ENCODE results near the gene MVD.

DNA sequence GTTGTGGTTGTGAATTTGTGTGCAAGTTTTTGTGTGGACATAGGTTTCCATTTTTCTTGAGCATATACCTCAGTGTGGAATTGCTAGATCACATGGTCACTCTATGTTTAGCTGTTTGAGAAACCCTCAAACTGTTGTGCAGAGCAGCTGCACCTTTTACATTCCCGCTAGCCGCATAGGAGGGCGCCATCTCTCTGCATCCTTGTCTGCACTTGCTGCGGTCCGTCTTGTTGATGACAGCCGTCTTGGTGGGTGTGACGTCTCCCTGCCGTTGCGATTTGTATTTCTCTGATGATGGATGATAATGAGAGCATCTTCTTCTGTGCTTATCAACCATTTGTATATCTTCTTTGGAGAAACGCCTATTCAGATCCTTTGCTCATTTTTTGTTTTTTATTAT is 49.6 kb downstream of the MVD start:
- TF ChIP-seq, protein P1, sequence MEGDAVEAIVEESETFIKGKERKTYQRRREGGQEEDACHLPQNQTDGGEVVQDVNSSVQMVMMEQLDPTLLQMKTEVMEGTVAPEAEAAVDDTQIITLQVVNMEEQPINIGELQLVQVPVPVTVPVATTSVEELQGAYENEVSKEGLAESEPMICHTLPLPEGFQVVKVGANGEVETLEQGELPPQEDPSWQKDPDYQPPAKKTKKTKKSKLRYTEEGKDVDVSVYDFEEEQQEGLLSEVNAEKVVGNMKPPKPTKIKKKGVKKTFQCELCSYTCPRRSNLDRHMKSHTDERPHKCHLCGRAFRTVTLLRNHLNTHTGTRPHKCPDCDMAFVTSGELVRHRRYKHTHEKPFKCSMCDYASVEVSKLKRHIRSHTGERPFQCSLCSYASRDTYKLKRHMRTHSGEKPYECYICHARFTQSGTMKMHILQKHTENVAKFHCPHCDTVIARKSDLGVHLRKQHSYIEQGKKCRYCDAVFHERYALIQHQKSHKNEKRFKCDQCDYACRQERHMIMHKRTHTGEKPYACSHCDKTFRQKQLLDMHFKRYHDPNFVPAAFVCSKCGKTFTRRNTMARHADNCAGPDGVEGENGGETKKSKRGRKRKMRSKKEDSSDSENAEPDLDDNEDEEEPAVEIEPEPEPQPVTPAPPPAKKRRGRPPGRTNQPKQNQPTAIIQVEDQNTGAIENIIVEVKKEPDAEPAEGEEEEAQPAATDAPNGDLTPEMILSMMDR (IDR thresholded peaks at IDR 0.05), result no peak
- TF ChIP-seq POLR2A (IDR thresholded peaks at IDR 0.05) (no peak), EP300 (IDR thresholded peaks at IDR 0.05) (no peak)

Measured in tibial nerve (tissue), 4 donors.